Esophagus squamous epithelium (tissue), 4 donors: ENCODE data around the gene VCAN.
A peak's percentile ranks its signal among the peaks of the same experiment; 100 is the strongest.

Source experiments
- POLR2A ChIP-seq, 4 donors: fragments of 450-650 bp; IDR thresholded peaks; one replicate each; pipeline ENCODE4 v1.6.1; 2017; ENCODE audit warnings: antibody characterized with exemption in 4 of 4, mild to moderate bottlenecking in 4 of 4, moderate library complexity in 3 of 4
- TF ChIP-seq, protein P1 (sequence below), 6 experiments: fragments of 450-650 bp in 4 of 6; fragments of 200-600 bp in 2 of 6; sonication (generic) in 2 of 6; IDR thresholded peaks; one replicate each; pipeline ENCODE4 v1.5.1; 2016 to 2019; ENCODE audit warnings: antibody characterized with exemption in 6 of 6, mild to moderate bottlenecking in 4 of 6, moderate library complexity in 4 of 6

DNA sequence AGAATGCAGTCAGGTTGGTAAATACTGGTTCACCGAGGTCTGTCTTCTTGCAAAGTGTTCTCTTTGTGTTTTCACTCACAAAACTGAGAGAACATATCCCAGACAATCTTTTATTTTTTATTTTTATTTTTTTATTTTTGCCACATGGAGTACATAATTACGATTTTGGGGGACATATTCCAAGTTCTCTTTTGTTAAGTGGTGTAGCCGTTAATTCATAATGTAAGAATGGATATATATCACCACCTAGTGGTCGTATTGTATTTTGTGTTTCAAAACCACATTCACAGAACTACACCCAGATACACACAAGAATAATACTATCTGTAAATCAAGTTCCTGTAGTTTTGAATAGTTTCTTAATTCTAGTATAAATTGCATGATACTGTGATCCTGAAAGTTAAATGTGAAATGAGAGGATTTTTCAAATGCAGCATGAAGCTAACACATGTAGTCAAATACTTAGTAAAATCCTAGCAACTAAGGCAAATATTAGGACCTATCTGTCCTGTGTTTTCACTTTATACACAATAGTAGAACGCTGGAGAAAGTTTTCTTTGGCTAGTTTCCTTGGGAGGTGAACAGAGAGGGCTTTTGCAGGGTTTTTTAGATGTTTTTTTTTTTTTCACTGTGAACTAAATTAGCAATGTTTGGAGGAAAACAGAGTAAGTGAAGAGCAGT, 92.7 kb downstream of the VCAN start:
- TF ChIP-seq, protein P1, sequence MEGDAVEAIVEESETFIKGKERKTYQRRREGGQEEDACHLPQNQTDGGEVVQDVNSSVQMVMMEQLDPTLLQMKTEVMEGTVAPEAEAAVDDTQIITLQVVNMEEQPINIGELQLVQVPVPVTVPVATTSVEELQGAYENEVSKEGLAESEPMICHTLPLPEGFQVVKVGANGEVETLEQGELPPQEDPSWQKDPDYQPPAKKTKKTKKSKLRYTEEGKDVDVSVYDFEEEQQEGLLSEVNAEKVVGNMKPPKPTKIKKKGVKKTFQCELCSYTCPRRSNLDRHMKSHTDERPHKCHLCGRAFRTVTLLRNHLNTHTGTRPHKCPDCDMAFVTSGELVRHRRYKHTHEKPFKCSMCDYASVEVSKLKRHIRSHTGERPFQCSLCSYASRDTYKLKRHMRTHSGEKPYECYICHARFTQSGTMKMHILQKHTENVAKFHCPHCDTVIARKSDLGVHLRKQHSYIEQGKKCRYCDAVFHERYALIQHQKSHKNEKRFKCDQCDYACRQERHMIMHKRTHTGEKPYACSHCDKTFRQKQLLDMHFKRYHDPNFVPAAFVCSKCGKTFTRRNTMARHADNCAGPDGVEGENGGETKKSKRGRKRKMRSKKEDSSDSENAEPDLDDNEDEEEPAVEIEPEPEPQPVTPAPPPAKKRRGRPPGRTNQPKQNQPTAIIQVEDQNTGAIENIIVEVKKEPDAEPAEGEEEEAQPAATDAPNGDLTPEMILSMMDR (IDR thresholded peaks at IDR 0.05) = peak; percentile 28 to 67 (median 56)
- TF ChIP-seq POLR2A (IDR thresholded peaks at IDR 0.05) = no peak
